PFSK-1 (cell line): ENCODE measurements around the gene LDAF1.

ENCODE experiments used
- FOXP2 ChIP-seq: optimal IDR thresholded peaks from 2 replicates; pipeline ENCODE3; 2011; ENCODE audit warnings: borderline replicate concordance, control low read depth, inconsistent platforms; ENCODE audit not compliant: insufficient read depth; ENCODE audit errors: extremely low read length, extremely low read depth
- POLR2AphosphoS5 ChIP-seq: IDR thresholded peaks from 2 replicates; pipeline ENCODE4 v1.6.1; 2012; ENCODE audit warnings: low read depth, mild to moderate bottlenecking, control low read depth, low read length, moderate library complexity
- REST ChIP-seq, 2 experiments: IDR thresholded peaks; 2 replicates each; pipeline versions ENCODE4 v1.6.1 to v1.8.0; 2011 to 2012; ENCODE audit warnings: low read depth in 2 of 2, low read length in 2 of 2, control low read depth in 1 of 2, inconsistent platforms in 1 of 2, mild to moderate bottlenecking in 1 of 2, moderate library complexity in 1 of 2; ENCODE audit not compliant: insufficient read depth in 1 of 2
- SIN3A ChIP-seq: IDR thresholded peaks from 2 replicates; pipeline ENCODE4 v1.6.1; 2012; ENCODE audit warnings: mild to moderate bottlenecking, low read length, moderate library complexity, borderline replicate concordance; ENCODE audit not compliant: insufficient read depth
- TAF1 ChIP-seq: IDR thresholded peaks from 2 replicates; pipeline ENCODE4 v1.6.1; 2012; ENCODE audit warnings: low read length, control low read depth, borderline replicate concordance; ENCODE audit not compliant: insufficient read depth

LDAF1 gene

GRCh38 chr16:21223787-21224186 lies 65.3 kb downstream of the LDAF1 start:
- no peak for TF ChIP-seq TAF1
- no peak for TF ChIP-seq FOXP2
- no peak for TF ChIP-seq SIN3A
- no peak for TF ChIP-seq REST (IDR thresholded peaks at IDR 0.05; ENCODE audit: insufficient read depth in 1 of 2, low read depth in 2 of 2, low read length in 2 of 2)
- no peak for TF ChIP-seq POLR2AphosphoS5

GRCh38 chr16:21224800-21225199 lies 66.3 kb downstream of the LDAF1 start:
- TF ChIP-seq POLR2AphosphoS5 (no peak), FOXP2 (no peak), SIN3A (no peak), TAF1 (no peak), REST (IDR thresholded peaks at IDR 0.05; ENCODE audit: insufficient read depth in 1 of 2, low read depth in 2 of 2, low read length in 2 of 2) (no peak)

- TF ChIP-seq FOXP2 (no peak), REST (IDR thresholded peaks at IDR 0.05; ENCODE audit: insufficient read depth in 1 of 2, low read depth in 2 of 2, low read length in 2 of 2) (no peak)
These were observed 68.3 kb downstream of the LDAF1 start for GRCh38 chr16:21226749-21227148.

GRCh38 chr16:21227866-21228265 lies 69.4 kb downstream of the LDAF1 start:
- TF ChIP-seq FOXP2 (no peak), REST (IDR thresholded peaks at IDR 0.05; ENCODE audit: insufficient read depth in 1 of 2, low read depth in 2 of 2, low read length in 2 of 2) (no peak), TAF1 (no peak), SIN3A (no peak), POLR2AphosphoS5 (no peak)

GRCh38 chr16:21228361-21228872 lies 69.9 kb downstream of the LDAF1 start:
- TF ChIP-seq POLR2AphosphoS5: no peak
